Measurements from ENCODE around the gene AGTPBP1.
"Not testable (repeated sequence)": the region's sequence is repeated elsewhere in the genome, so short reads cannot be mapped to it uniquely, and the experiment has no call there.

DNA sequence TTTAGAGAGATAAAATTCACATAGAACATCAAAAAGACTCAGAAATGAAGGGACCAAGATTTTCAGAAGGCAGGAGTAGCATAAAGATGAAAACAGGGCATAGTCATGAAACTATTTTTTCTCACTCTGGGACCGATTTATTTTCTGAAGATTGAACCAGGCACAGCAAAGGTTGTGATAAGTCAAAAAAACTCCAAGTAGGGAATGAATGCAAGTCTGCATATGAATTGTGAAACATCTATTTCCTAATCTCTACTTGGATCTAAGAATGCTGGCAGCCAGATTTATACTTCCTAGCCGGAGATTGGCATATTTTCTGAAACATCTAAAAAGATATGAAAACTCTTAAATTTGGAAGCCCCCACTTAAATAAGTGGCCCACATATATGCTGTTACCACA is 16.0 kb upstream of the AGTPBP1 start:
- not testable (repeated sequence) for TF ChIP-seq POLR2A (IDR thresholded peaks at IDR 0.05)
- TF ChIP-seq, protein P1, sequence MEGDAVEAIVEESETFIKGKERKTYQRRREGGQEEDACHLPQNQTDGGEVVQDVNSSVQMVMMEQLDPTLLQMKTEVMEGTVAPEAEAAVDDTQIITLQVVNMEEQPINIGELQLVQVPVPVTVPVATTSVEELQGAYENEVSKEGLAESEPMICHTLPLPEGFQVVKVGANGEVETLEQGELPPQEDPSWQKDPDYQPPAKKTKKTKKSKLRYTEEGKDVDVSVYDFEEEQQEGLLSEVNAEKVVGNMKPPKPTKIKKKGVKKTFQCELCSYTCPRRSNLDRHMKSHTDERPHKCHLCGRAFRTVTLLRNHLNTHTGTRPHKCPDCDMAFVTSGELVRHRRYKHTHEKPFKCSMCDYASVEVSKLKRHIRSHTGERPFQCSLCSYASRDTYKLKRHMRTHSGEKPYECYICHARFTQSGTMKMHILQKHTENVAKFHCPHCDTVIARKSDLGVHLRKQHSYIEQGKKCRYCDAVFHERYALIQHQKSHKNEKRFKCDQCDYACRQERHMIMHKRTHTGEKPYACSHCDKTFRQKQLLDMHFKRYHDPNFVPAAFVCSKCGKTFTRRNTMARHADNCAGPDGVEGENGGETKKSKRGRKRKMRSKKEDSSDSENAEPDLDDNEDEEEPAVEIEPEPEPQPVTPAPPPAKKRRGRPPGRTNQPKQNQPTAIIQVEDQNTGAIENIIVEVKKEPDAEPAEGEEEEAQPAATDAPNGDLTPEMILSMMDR (IDR thresholded peaks at IDR 0.05), result not testable (repeated sequence)
